Measurements from ENCODE around the gene SLC2A2. TPM values are rescaled to one million over a fixed set of nuclear protein-coding genes. Genes with fewer than 3 reads are reported as not detected.

The SLC2A2 gene
- total RNA-seq, 4 donors from 2014 or later: not detected

- Histone ChIP-seq H3K27me3 (no peaks in the 10 kb centered on the region), H3K27ac (no peak overlapping the region)
- DNase-seq: no peak
Measured at GRCh38 chr3:171058873-171059603, 32.5 kb upstream of the SLC2A2 start.

GRCh38 chr3:171058058-171058457, 31.5 kb upstream of the SLC2A2 start:
- Histone ChIP-seq H3K4me3 (no peak overlapping the region), H3K27ac (no peak overlapping the region), H3K4me1 (peaks cover 0 to 13% (median 3%) of the 10 kb centered on the region in 4 donors), H3K27me3 (no peaks in the 10 kb centered on the region), H3K9me3 (no peaks in the 10 kb centered on the region), H3K36me3 (no peaks in the 10 kb centered on the region)
- DNase-seq: no peak
- no peak for TF ChIP-seq CTCF (IDR thresholded peaks at IDR 0.05)
- TF ChIP-seq POLR2A (IDR thresholded peaks at IDR 0.05): no peak
- no peak for TF ChIP-seq POLR2AphosphoS5 (IDR thresholded peaks at IDR 0.05)
- no peak for TF ChIP-seq EP300 (IDR thresholded peaks at IDR 0.05; ENCODE audit: low read depth)
- WGBS, 2 donors (ENCODE audit: low coverage in 1 of 2): 82 to 86% methylated on average over 1 of the region's 1 CpG
- in situ Hi-C loops (cut with MboI; ENCODE audit: low pct_ligation_motif_present in 1 of 4, low pct_unique_long_range_greater_than_20kb in 1 of 4, low sequenced_read_pairs in 3 of 4): no loop called here
- intact Hi-C loops (cut with DNase I; ENCODE audit: low total_unique reads): no loop called here

More at GRCh38 chr3:171058873-171059603, 32.5 kb upstream of the SLC2A2 start:
- Histone ChIP-seq H3K36me3 (no peaks in the 10 kb centered on the region), H3K4me3 (no peak overlapping the region), H3K4me1 (peaks cover 0 to 13% (median 3%) of the 10 kb centered on the region in 4 donors), H3K9me3 (no peaks in the 10 kb centered on the region)
- in situ Hi-C loops (cut with MboI; ENCODE audit: low pct_ligation_motif_present in 1 of 4, low pct_unique_long_range_greater_than_20kb in 1 of 4, low sequenced_read_pairs in 3 of 4): no loop called here
- intact Hi-C loops (cut with DNase I; ENCODE audit: low total_unique reads): no loop called here
- TF ChIP-seq EP300 (IDR thresholded peaks at IDR 0.05; ENCODE audit: low read depth) (no peak), CTCF (IDR thresholded peaks at IDR 0.05) (no peak), POLR2AphosphoS5 (IDR thresholded peaks at IDR 0.05) (no peak), POLR2A (IDR thresholded peaks at IDR 0.05) (no peak)

GRCh38 chr3:171057072-171057471, 30.6 kb upstream of the SLC2A2 start:
- in situ Hi-C loops (cut with MboI; ENCODE audit: low pct_ligation_motif_present in 1 of 4, low pct_unique_long_range_greater_than_20kb in 1 of 4, low sequenced_read_pairs in 3 of 4): no loop called here
- H3K27ac ChIP-seq: no peak overlapping the region
- H3K4me1 ChIP-seq: peaks cover 0 to 13% (median 3%) of the 10 kb centered on the region in 4 donors
- whole genome bisulfite sequencing, 2 donors (ENCODE audit: low coverage in 1 of 2): 93 to 100% methylated on average over 1 of the region's 1 CpG
- intact Hi-C loops (cut with DNase I; ENCODE audit: low total_unique reads): no loop called here
- H3K4me3 ChIP-seq: no peak overlapping the region
- no peaks in the 10 kb centered on the region for H3K27me3 ChIP-seq
- H3K9me3 ChIP-seq: no peaks in the 10 kb centered on the region
- TF ChIP-seq POLR2A (IDR thresholded peaks at IDR 0.05) (no peak), EP300 (IDR thresholded peaks at IDR 0.05; ENCODE audit: low read depth) (no peak), CTCF (IDR thresholded peaks at IDR 0.05) (no peak), POLR2AphosphoS5 (IDR thresholded peaks at IDR 0.05) (no peak)
- no peak for DNase-seq
- H3K36me3 ChIP-seq: no peaks in the 10 kb centered on the region

GRCh38 chr3:171056528-171056927, 30.0 kb upstream of the SLC2A2 start:
- DNase-seq: no peak
- no peak for TF ChIP-seq POLR2A (IDR thresholded peaks at IDR 0.05)
- TF ChIP-seq CTCF (IDR thresholded peaks at IDR 0.05): no peak
- Histone ChIP-seq H3K4me3 (no peak overlapping the region), H3K36me3 (no peaks in the 10 kb centered on the region), H3K27ac (no peak overlapping the region), H3K9me3 (no peaks in the 10 kb centered on the region), H3K27me3 (no peaks in the 10 kb centered on the region), H3K4me1 (peaks cover 0 to 13% (median 3%) of the 10 kb centered on the region in 4 donors)
- 88 to 93% methylated on average over 5 of the region's 5 CpGs for WGBS, 2 donors (ENCODE audit: low coverage in 1 of 2)
- in situ Hi-C loops (cut with MboI; ENCODE audit: low pct_ligation_motif_present in 1 of 4, low pct_unique_long_range_greater_than_20kb in 1 of 4, low sequenced_read_pairs in 3 of 4) (no loop called here), intact Hi-C loops (cut with DNase I; ENCODE audit: low total_unique reads) (no loop called here)
